ENCODE results near the gene MICAL2. TPM values are rescaled to one million over a fixed set of nuclear protein-coding genes. Genes with fewer than 3 reads are reported as not detected.
A peak's percentile ranks its signal among the peaks of the same experiment; 100 is the strongest.

MICAL2 gene
- total RNA-seq, 1 donor = 156 TPM

GRCh38 chr11:12102588-12103410 is 7.6 kb upstream of the MICAL2 start:
- peak; percentile 20 for TF ChIP-seq CTCF (IDR thresholded peaks at IDR 0.05; ENCODE audit: extremely low read depth, low read depth, low read length)
- no peak for DNase-seq (ENCODE audit: insufficient read length, low spot score, missing footprints)

GRCh38 chr11:12103411-12104225 is 6.8 kb upstream of the MICAL2 start:
- Histone ChIP-seq H3K36me3 (ENCODE audit: insufficient read depth, low read length) (no peaks in the 10 kb centered on the region), H2AFZ (ENCODE audit: low read length) (no peak overlapping the region), H3K79me2 (ENCODE audit: insufficient read depth, low read length) (no peaks in the 10 kb centered on the region), H4K20me1 (ENCODE audit: insufficient read depth, low read length) (no peaks in the 10 kb centered on the region), H3K4me2 (ENCODE audit: insufficient read depth, low read length) (no peak overlapping the region), H3K4me3 (ENCODE audit: insufficient read depth, low read length) (no peak overlapping the region), H3K4me1 (ENCODE audit: insufficient read depth, low read length) (peaks cover 9% of the 10 kb centered on the region), H3K27me3 (ENCODE audit: insufficient read depth, low read length) (no peaks in the 10 kb centered on the region), H3K27ac (ENCODE audit: low read depth, low read length) (no peak overlapping the region), H3K9me3 (ENCODE audit: low read depth, low read length) (no peaks in the 10 kb centered on the region)
- TF ChIP-seq CTCF (IDR thresholded peaks at IDR 0.05; ENCODE audit: extremely low read depth, low read depth, low read length) = no peak
- no peak for DNase-seq (ENCODE audit: insufficient read length, low spot score, missing footprints)

More at GRCh38 chr11:12102588-12103410, 7.6 kb upstream of the MICAL2 start:
- Histone ChIP-seq H3K27ac (ENCODE audit: low read depth, low read length) (no peak overlapping the region), H3K36me3 (ENCODE audit: insufficient read depth, low read length) (no peaks in the 10 kb centered on the region), H3K4me2 (ENCODE audit: insufficient read depth, low read length) (no peak overlapping the region), H4K20me1 (ENCODE audit: insufficient read depth, low read length) (no peaks in the 10 kb centered on the region), H3K4me3 (ENCODE audit: insufficient read depth, low read length) (no peak overlapping the region), H2AFZ (ENCODE audit: low read length) (no peak overlapping the region), H3K79me2 (ENCODE audit: insufficient read depth, low read length) (no peaks in the 10 kb centered on the region), H3K4me1 (ENCODE audit: insufficient read depth, low read length) (peaks cover 9% of the 10 kb centered on the region), H3K9me3 (ENCODE audit: low read depth, low read length) (no peaks in the 10 kb centered on the region), H3K27me3 (ENCODE audit: insufficient read depth, low read length) (no peaks in the 10 kb centered on the region)

GRCh38 chr11:12105471-12105870 is 4.9 kb upstream of the MICAL2 start:
- no peak for TF ChIP-seq CTCF (IDR thresholded peaks at IDR 0.05; ENCODE audit: extremely low read depth, low read depth, low read length)
- Histone ChIP-seq H3K36me3 (ENCODE audit: insufficient read depth, low read length) (no peaks in the 10 kb centered on the region), H3K4me3 (ENCODE audit: insufficient read depth, low read length) (no peak overlapping the region), H3K9me3 (ENCODE audit: low read depth, low read length) (no peaks in the 10 kb centered on the region), H4K20me1 (ENCODE audit: insufficient read depth, low read length) (no peaks in the 10 kb centered on the region), H3K27ac (ENCODE audit: low read depth, low read length) (no peak overlapping the region), H3K27me3 (ENCODE audit: insufficient read depth, low read length) (no peaks in the 10 kb centered on the region), H3K79me2 (ENCODE audit: insufficient read depth, low read length) (peaks cover 4% of the 10 kb centered on the region), H2AFZ (ENCODE audit: low read length) (no peak overlapping the region), H3K4me1 (ENCODE audit: insufficient read depth, low read length) (peaks cover 13% of the 10 kb centered on the region), H3K4me2 (ENCODE audit: insufficient read depth, low read length) (no peak overlapping the region)
- no peak for DNase-seq (ENCODE audit: insufficient read length, low spot score, missing footprints)

GRCh38 chr11:12106101-12106500 is 4.3 kb upstream of the MICAL2 start:
- Histone ChIP-seq H3K27me3 (ENCODE audit: insufficient read depth, low read length) (no peaks in the 10 kb centered on the region), H3K4me2 (ENCODE audit: insufficient read depth, low read length) (no peak overlapping the region), H2AFZ (ENCODE audit: low read length) (no peak overlapping the region), H3K4me1 (ENCODE audit: insufficient read depth, low read length) (peaks cover 7% of the 10 kb centered on the region), H3K36me3 (ENCODE audit: insufficient read depth, low read length) (no peaks in the 10 kb centered on the region), H4K20me1 (ENCODE audit: insufficient read depth, low read length) (no peaks in the 10 kb centered on the region), H3K9me3 (ENCODE audit: low read depth, low read length) (no peaks in the 10 kb centered on the region), H3K4me3 (ENCODE audit: insufficient read depth, low read length) (no peak overlapping the region), H3K27ac (ENCODE audit: low read depth, low read length) (no peak overlapping the region), H3K79me2 (ENCODE audit: insufficient read depth, low read length) (peaks cover 8% of the 10 kb centered on the region)
- DNase-seq (ENCODE audit: insufficient read length, low spot score, missing footprints) = no peak
- TF ChIP-seq CTCF (IDR thresholded peaks at IDR 0.05; ENCODE audit: extremely low read depth, low read depth, low read length) = no peak

Measured in osteoblast (primary cell).